Measurements from ENCODE around the gene FIS1. TPM values are rescaled to one million over a fixed set of nuclear protein-coding genes. Genes with fewer than 3 reads are reported as not detected.
A peak's percentile ranks its signal among the peaks of the same experiment; 100 is the strongest.
"Not testable (repeated sequence)": the region's sequence is repeated elsewhere in the genome, so short reads cannot be mapped to it uniquely, and the experiment has no call there.

The FIS1 gene
- total RNA-seq: 336 TPM
- long read RNA-seq, transcript FIS1-201 (5 exons, 734 nt): major isoform, 138 of 153 reads
- long read RNA-seq, transcript FIS1-203 (4 exons, 631 nt): minor isoform, 5 of 153 reads
- long read RNA-seq, partial matches to known transcripts: 1 of 153 reads
- long read RNA-seq, other reads (novel, unspliced or antisense): 2 of 153 reads

DNA sequence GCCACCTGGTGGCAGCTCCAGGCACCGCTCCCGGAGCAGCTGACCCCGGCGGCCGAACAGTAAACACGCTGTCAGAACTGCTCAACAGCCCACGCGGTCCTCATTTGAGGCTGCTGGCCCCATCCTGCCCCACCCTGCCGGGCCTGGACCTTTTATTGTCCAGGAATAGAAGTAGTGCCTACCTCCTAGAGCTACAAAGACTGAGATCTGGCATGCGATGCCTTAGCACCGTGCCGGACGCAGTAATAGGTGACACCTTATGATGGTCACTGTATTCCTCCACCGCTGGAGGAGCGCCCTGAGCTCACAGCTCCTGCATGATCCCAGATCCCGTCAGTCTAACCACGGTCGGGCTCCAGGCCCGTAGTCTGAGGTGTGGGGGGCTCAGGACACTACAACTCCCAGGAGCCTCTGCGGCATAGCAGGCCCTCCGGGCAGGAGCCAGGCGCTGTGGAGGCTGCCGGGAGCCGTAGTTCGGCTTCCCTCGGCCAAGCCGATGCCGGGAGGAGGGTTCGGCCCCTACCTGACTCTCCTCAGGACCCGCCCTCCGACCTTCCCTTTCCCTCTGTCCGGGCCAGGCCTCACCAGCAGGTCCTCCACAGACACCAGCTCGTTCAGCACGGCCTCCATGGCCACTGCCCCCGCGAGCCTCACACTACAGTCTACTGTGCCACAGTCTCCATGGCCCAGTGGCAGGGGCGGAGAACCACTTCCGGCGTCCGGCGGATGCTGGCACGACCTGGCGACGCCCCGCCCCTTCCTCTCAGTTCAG is at the start of gene FIS1:
Gene FIS1, minus strand, starts transcription at position 707 of the 772 bp plus-strand sequence. Its CDS starts 77 bp downstream, at position 630.
- intact Hi-C loops (cut with DNase I): no loop called here
- peak; percentile 99 for ATAC-seq (ENCODE audit: poor library complexity)

DNA sequence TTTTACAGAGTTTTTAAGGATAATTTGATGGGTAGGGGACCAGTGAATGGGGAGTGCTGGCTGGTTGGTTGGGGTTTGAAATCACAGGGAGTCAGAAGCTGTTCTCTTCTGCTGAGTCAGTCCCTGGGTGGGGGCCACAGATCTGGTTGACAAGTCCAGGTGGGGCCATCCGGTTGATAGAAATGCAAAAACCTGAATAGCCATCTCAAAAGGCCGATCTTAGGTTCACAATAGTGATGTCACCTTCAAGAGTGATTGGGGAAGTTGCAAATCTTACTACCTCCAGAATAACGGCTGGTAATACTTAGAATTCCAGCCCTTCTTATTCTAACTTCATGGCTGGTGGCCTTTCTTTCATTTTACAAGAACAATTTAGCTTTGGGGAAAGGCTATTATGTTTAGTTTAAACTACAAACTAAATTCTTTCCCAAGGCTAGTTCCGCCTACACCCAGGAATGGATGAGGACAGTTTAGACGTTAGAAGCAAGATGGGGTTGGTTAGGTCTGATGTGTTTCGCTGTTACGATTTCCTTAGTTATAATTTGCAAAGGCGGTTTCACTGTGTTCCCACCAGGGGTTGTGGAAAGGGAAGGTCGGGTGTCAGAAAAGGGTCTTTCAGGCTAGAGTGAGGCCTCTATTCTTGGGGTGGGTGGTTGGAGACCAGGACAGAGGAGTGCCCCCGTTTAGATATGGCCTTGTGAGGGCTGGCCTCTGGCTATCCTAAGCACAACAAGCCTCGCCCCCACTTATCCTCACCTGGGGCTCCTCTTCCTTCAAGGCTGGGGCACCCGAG is 49.4 kb upstream of the FIS1 start:
- intact Hi-C loops (cut with DNase I): loop anchor here (5.0 kb wide), 1 partner anchor 147 kb away; no protein-coding TSS in a partner anchor
- ATAC-seq (ENCODE audit: poor library complexity) (no peak), DNase-seq (no peak)

More for the DNA sequence above, at the start of gene FIS1:
- DNase-seq: peak; percentile 96

DNA sequence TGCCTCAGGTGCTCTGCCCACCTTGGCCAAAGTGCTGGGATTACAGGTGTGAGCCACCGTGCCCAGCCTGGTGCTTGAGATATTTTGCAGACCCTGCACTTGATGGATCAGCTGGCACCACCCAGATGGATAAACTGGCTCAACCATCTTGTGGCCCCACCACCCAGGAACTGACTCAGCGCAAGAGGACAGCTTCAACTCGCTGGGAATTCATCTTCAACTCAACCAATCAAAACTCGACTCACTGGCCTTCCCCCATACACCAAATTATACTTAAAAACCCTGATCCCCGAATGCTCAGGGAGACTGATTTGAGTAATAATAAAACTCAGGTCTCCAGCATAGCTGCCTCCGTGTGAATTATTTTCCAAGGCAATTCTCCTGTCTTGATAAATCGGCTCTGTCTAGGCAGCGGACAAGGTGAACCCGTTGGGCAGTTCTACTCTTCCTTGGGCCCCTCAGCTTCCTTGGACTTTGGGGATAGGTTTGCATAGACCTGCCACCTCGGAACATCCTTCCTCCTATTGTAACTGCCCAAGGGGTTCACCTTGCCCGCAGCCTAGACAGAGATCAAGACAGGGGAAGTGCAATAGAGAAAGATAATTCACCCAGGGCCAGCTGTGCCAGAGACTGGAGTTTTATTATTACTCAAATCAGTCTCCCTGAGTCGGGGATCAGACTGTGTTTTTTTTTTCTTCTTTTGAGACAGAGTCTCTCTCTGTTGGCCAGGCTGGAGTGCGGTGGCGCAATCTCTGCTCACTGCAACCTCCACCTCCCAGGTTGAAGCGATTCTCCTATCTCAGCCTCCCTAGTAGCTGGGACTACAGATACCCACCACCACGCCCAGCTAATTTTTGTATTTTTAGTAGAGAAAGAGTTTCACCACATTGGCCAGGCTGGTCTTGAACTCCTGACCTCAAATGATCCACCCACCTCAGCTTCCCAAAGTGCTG is 48.5 kb upstream of the FIS1 start:
- not testable (repeated sequence) for DNase-seq; ATAC-seq (ENCODE audit: poor library complexity)
- intact Hi-C loops (cut with DNase I): loop anchor here (5.0 kb wide), 1 partner anchor 146 kb away; no protein-coding TSS in a partner anchor

DNA sequence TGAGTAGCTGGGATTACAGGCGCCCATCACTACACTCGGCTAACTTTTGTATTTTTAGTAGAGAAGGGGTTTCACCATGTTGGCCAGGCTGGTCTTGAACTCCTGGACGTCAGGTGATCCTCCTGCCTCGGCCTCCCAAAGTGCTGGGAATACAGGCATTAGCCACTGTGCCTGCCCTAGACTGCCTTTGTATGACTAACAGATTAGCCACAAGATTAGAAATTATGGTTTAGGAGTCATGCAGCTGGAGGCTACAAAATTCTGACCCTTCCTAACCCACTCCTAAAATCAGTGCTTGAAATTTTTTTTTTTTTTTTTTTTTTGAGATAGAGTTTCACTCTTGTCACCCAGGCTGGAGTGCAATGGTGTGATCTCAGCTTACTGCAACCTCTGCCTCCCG is 47.7 kb upstream of the FIS1 start:
- intact Hi-C loops (cut with DNase I): loop anchor here (5.0 kb wide), 1 partner anchor 145 kb away; no protein-coding TSS in a partner anchor
- not testable (repeated sequence) for DNase-seq; ATAC-seq (ENCODE audit: poor library complexity)

DNA sequence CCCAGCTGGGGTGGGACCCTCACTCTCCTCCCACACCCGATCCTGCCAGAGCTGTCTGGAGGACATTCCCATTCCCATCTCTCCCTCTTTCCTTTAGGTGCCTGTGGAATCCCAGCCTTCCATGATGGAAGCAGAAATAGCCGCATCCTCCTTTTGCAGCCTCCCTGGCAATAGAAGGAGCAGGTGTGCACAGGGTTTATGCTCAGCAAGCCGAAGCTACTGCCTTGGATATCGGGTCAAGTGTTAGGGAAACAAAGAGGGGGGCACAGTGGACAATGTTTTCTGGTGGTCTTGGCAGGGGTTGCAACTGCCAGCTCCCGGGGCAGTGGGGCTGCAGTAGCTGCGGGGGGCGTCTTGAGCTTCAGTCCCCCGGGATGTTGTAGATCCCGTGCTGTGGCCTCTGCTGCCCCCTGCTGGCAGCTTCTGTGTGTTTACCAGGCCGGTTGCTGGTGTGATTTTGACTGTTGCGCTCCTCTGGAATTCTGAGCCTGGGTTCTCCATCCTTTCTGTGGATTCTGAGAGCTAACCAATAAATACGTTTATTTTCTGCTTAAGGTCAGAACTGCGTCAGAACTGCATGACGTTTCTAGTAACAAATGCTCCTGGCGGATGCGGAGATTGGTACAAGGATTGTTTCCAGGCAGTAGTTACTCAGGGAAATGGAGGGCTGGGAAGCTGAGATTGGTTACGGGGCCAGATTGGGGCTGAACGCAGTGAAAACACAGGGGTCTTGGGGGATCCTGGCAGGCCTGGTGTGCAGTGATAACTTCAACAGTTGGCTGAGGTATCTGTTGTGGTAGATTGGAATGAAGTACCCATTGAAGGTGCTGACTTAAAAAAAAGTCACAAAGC is 45.5 kb upstream of the FIS1 start:
- intact Hi-C loops (cut with DNase I): loop anchor here (5.0 kb wide), 1 partner anchor 143 kb away; no protein-coding TSS in a partner anchor
- ATAC-seq (ENCODE audit: poor library complexity) (peak; percentile 80), DNase-seq (peak; percentile 84)

DNA sequence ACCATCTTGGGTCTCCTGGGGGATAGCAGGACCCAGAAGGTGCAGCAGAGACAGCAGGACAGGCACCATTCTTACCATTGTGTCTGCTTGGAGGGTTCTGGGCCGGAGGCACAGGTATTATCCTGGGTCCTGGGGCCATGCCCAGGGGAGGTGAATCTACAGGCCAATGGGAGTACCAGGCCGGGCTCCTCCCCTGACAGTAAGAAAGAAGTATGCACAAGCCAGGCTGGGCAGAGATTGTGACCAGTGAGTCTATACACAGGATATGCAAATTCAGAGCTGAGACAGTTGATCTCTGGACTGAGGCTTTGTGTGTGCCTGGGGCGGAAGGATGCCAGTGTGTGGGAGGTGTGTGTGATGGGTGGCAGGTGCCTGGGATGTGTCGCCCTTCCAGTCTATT is 44.8 kb upstream of the FIS1 start:
- not testable (repeated sequence) for DNase-seq
- peak; percentile 35 for ATAC-seq (ENCODE audit: poor library complexity)
- intact Hi-C loops (cut with DNase I): loop anchor here (5.0 to 10.0 kb wide), 2 partner anchors 75 to 142 kb away; partner anchors contain the start of genes PLOD3 and ZNHIT1

DNA sequence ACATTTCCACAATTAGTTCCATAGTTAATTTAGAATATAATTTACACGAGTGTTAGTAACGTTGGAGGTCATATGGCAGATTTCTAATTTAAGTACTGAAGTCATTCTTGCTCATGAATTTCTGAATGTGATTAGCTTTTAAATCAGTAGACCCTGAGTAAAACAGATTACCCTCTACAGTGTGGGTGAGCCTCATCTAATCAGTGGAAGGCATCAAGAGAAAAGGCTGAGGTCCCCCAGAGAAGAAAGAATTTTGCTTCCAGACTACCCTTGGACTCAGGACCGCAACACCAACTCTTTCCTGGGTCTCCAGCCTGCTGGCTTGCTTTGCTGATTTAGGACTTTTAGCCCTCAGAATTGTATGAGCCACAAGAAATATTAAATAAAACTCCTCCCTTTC is 43.6 kb upstream of the FIS1 start:
- intact Hi-C loops (cut with DNase I): loop anchor here (10.0 kb wide), 1 partner anchor 74 kb away; the partner anchor contains the start of genes PLOD3 and ZNHIT1
- no peak for ATAC-seq (ENCODE audit: poor library complexity)
- no peak for DNase-seq

DNA sequence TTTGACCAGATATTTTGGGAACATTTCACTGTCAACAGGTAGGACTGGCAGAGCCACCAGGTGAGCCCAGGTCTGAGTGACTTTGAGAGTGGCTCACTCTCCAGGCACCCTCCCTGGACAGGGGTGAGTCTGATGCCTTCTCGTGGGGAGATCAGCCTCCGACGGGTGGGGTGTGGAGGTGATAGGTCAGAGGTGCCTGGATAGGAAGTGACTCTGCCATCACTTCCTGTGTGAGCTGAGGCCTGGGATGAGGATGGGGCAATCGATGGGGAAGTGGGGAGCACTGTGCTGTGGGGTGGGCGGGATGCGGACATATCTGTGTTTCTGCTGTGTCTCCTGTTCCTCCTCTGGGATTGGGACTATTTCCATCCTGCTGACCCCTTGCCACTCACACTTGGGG is 42.2 kb upstream of the FIS1 start:
- ATAC-seq (ENCODE audit: poor library complexity) (no peak), DNase-seq (no peak)
- intact Hi-C loops (cut with DNase I): loop anchor here (10.0 kb wide), 1 partner anchor 72 kb away; the partner anchor contains the start of genes PLOD3 and ZNHIT1

DNA sequence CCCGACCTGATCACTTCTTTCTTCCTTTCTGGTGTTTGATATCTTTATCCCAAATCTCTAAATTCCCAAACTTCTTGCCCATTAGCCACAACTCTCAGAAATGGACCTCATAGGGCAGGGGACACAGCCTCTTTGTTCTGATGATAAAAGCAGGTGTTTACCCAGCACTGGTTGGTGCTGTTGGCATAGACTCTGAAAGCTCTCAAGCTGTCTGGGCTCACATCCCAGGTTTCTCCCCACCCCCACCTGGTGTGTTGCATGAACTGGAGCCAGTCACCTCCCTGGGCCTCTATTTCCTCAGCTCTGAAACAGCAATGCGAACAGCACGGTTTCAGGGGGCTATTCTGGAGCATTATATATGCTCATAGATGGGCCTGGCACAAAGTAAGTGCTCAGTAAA is 41.0 kb upstream of the FIS1 start:
- ATAC-seq (ENCODE audit: poor library complexity): peak; percentile 86
- intact Hi-C loops (cut with DNase I): loop anchor here (10.0 kb wide), 1 partner anchor 71 kb away; the partner anchor contains the start of genes PLOD3 and ZNHIT1
- DNase-seq: peak; percentile 63

DNA sequence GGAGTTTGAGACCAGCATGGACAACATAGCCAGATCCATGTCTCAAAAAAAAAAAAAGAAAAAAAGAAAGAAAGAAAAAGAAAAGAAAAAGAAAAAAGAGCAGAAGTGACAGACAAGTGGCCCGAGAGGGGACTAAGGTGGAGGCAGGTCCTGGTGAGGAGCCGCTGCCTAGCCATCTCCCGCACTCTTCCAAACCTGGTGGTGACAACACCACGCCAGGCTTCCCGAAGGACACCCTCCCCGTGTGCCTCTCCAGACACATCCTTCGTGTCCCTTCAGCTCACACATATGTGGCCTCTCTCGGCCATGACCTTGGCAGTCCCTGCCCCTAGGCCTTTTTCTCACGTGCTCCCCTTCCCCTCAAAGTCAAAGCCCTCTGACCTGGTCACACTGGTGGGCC is 40.3 kb upstream of the FIS1 start:
- DNase-seq (no peak), ATAC-seq (ENCODE audit: poor library complexity) (no peak)
- intact Hi-C loops (cut with DNase I): loop anchor here (10.0 kb wide), 1 partner anchor 70 kb away; the partner anchor contains the start of genes PLOD3 and ZNHIT1

DNA sequence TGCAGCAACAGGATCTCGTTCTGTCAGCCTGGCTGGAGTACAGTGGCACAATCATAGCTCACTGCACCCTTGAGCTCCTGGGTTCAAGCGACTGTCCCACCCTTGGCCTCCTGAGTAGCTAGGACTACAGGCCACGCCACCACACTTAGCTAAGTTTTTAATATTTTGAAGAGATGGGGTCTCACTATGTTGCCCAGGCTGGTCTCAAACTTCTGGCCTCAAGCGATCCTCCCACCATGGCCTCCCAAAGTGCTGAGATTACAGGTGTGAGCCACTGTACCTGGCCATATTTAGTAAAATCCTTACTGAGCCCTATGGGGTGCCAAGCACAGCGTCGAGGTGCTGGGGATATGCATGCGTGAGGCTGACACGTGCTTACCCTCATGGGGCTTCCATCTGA is 36.0 kb upstream of the FIS1 start:
- not testable (repeated sequence) for DNase-seq; ATAC-seq (ENCODE audit: poor library complexity)
- intact Hi-C loops (cut with DNase I): loop anchor here (5.0 to 10.0 kb wide), 2 partner anchors 66 to 139 kb away; partner anchors contain the start of genes PLOD3 and ZNHIT1

DNA sequence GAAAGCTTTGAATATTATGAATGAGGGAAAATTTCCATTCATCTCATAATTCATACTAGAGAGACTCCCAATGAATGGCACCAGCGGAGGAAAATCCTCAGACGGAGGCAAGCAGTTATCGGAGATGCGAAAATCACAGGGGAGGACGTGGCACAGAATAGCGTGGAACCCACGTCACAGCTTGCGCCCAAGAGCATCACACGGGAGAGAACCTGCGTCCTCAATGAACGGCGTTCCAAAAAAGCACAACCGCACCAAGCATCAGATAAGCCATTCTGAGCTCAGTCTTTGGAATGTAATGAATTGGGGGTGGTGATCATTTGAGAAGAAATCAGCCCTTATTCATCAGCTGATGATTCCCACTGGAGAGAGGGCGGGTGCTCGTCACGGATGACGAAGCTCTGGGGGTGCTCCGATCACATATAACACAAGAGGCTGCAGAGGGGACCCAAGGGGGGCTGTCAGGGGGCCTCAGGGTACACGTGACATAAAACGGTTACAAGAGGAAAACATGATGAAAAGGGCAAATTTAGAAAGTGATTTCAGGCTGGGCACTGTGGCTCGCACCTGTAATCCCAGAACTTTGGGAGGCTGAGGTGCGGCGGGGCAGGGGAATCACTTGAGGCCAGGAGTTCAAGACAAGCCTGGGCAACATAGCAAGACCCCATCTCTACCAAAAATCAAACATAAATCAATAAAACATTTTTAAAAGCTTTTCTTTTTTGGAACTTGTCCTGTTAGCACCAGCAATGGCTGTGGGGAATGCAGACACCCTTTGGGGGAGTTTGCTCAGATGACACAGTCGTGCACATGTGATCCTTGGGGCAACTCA is 33.8 kb upstream of the FIS1 start:
- ATAC-seq (ENCODE audit: poor library complexity) (no peak), DNase-seq (no peak)
- intact Hi-C loops (cut with DNase I): no loop called here

DNA sequence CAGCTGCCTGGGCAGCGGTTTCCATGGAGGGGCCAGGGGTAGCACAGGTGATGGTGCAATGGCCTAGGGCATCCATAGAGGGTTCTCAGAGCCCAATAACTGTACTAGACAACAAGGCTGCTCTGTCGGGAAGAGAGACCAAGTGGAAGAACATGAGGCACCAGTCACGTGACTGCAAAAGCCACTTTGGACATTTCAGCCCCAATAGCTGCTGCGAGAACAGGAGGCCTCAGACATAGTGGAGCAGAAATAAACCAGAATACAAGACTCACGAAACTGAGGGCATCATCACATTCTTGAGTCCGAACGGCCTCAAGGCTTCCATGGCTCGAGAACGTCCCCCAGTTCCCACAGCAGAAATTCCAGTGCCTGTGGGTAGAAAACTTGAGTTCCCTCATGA is 32.3 kb upstream of the FIS1 start:
- ATAC-seq (ENCODE audit: poor library complexity) (no peak), DNase-seq (no peak)
- intact Hi-C loops (cut with DNase I): no loop called here

DNA sequence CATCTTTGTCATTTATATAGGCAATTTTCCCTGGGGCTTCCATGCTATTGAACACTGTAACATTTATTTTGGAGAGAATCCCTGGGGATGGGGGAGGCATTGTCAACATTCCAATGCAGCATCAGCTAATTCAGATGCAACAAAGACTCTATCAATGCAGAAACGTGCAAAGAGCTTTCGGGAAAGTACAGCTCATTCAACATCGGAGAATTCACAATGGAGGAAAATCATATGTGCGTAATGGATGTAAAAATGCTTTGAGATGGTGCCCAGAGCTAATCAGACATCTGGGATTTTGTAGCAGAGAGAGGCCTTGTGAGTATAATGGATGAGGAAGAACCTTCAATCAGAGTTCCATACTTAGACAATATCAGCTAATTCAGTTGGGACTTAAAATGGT is 28.3 kb upstream of the FIS1 start:
- DNase-seq (no peak), ATAC-seq (ENCODE audit: poor library complexity) (no peak)
- intact Hi-C loops (cut with DNase I): no loop called here

DNA sequence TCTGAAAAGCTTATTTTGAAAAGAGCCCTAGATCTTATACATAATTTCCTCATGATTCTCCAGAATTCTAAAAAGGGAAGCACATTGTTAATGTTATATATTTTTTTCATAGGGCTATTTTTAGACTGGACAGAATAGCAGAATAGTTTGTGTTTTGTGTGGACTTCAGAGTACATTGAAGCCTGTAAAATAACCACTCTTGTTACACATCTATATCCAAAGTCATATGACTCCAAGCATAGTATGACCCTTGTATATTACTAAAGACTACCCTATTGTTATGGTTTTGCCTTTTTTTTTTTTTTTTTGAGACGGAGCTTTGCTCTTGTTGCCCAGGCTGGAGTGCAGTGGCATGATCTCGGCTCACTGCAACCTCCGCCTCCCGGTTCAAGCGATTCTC is 26.1 kb upstream of the FIS1 start:
- intact Hi-C loops (cut with DNase I): no loop called here
- no peak for ATAC-seq (ENCODE audit: poor library complexity)
- DNase-seq: no peak

DNA sequence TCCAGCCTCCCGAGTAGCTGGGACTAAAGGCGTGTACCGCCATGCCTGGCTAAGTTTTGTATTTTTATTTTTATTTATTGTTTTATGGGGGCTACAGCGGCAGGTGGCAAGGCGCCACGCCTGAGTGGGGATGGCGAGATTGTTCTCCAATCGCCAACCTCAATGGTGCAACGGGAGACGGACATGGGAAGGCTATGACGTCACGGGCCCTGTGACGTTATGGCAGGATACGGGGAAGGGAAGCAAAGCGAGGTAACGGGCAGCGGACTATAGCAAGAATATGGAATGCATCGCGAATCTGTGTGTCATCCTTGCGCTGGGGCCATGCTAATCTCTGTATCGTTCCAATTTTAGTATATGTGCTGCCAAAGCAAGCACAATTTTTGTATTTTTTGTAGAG is 24.8 kb upstream of the FIS1 start:
- intact Hi-C loops (cut with DNase I): no loop called here
- ATAC-seq (ENCODE audit: poor library complexity): no peak
- DNase-seq: no peak
